NCI-H226 (cell line): ENCODE results near the gene CLCA1.

Source experiments
- DNase-seq: peaks from one replicate; pipeline ENCODE4 v3.0.0-alpha.2; 2015

CLCA1 gene

GRCh38 chr1:86468501-86468977 lies at the start of gene CLCA1:
Gene CLCA1 (plus strand): TSS chr1:86468927. CDS start chr1:86468972, 45 bp downstream.
- DNase-seq: no peak

DNA sequence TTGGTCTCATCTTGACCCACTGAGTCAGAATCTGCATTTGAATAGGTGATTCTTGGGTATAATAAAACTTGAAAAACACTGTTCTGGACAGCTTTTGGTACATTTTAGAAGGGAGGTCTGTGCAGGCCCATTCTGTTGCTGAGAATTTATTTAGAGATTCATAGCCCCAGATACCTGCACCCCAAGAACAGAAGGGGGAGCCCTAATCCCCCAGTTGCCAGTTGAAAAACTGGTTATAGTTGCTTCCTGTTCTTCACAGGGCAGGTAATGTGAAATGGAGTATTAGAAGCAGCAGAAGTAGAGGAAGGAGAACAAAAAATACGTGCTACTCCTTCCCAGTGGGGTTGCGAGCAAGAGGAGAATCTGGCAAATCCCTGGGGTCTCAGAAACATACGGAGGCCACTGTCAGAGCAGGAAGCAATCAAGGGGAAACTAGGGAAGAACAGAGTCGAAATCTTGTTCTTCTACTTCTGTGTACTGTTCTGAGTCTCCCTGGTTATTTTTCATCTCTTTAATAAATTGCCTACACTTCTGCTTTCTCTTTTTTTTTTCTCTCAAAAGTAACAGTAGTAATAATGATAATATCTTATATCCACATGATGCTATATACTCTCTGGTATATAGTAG lies 49.3 kb upstream of the CLCA1 start:
- no peak for DNase-seq

- DNase-seq: no peak
Measured at GRCh38 chr1:86421601-86422280, 47.0 kb upstream of the CLCA1 start.

DNA sequence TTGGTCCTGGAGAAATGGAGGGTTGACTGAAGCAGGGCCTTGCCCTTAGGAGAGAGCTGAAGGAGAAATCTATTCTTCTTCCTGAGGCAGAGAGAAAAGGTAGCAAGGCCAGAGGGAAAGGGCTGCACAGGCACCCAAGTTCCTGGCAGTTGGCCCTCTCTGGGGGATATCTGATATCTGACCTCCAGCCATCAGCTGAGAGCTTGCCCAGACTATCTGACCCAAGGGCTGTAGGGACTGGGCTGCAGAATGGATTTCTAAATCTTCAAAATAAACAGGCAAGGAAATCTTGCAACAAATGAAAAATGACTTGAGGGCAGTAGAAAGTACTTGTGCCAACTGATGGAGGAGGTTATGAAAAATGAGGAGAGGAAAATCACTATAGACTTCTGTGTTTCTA lies 45.3 kb upstream of the CLCA1 start:
- peak; percentile 30 for DNase-seq

- no peak for DNase-seq
Measured at GRCh38 chr1:86423873-86424272, 44.9 kb upstream of the CLCA1 start, which contains the start of gene CLCA2. Gene CLCA2 (plus strand): TSS chr1:86424171. CDS start chr1:86424248, 77 bp downstream.

- no peak for DNase-seq
Measured at GRCh38 chr1:86429122-86429725, 39.5 kb upstream of the CLCA1 start.

- DNase-seq: peak; percentile 95
Measured at GRCh38 chr1:86429835-86430234, 38.9 kb upstream of the CLCA1 start.

GRCh38 chr1:86430376-86430775 lies 38.4 kb upstream of the CLCA1 start:
- DNase-seq: no peak

- DNase-seq: no peak
Measured at GRCh38 chr1:86434059-86434458, 34.7 kb upstream of the CLCA1 start.

GRCh38 chr1:86435327-86435726 lies 33.4 kb upstream of the CLCA1 start:
- no peak for DNase-seq

GRCh38 chr1:86436041-86436440 lies 32.7 kb upstream of the CLCA1 start:
- no peak for DNase-seq

- DNase-seq: no peak
Measured at GRCh38 chr1:86441581-86441980, 27.1 kb upstream of the CLCA1 start.

DNA sequence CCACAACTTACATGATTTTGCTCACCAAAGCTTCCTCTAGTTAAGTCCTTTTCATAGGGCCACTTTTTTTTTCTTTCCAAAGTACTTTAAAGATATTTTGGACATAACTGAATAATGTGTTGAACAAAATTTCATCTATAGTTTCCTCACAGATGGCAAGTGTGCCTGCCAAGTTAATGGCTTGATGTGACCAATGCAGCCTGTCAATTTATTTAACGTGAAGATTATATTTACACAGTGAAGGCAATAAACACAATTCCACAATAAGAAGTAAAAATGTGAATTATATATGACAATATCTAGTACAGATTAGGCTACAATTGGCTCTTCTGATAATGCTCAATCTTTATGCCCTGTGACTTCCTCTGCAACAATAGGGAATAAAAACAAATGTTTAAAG lies 26.7 kb upstream of the CLCA1 start:
- DNase-seq: no peak

GRCh38 chr1:86445919-86446318 lies 22.8 kb upstream of the CLCA1 start:
- no peak for DNase-seq

GRCh38 chr1:86447198-86447790 lies 21.4 kb upstream of the CLCA1 start:
- no peak for DNase-seq

DNA sequence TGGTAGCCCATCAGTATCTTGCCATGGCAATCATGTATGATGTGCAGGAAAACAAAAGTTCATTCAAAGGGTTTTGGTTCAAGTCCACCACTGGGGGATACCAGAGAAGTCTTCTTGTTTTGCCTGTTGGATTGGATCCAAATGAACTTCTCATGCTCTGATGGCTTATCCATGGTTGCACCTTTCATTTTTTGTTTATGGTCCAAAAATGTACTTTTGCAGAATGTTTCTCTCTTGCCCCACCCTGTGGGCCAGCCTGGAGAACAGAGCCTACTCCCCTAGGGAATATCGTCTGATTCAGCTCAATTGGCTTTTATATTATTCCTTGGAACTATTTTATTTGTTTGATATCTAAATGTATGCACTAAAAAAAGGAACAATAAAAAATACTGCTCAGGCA lies 20.1 kb upstream of the CLCA1 start:
- no peak for DNase-seq

DNA sequence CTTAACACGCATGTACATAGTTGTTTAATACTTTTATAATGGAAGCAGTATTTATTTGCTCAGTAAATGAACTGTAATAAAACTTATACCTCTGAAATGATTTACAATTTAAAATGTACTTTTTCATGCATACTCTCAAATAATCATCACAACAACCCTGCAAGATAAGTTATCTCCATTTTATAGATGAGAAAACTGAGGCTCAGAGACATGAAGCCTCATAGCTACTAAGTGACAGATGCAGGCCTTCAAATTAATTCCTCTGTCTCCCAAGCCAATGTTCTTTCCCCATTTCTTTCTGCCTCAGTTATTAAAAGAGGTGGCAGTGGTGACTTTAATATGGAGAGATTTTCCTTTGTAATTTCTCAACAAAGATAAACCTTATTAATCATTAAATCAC lies 19.6 kb upstream of the CLCA1 start:
- DNase-seq: no peak

- no peak for DNase-seq
Measured at GRCh38 chr1:86450847-86451246, 17.9 kb upstream of the CLCA1 start.

DNA sequence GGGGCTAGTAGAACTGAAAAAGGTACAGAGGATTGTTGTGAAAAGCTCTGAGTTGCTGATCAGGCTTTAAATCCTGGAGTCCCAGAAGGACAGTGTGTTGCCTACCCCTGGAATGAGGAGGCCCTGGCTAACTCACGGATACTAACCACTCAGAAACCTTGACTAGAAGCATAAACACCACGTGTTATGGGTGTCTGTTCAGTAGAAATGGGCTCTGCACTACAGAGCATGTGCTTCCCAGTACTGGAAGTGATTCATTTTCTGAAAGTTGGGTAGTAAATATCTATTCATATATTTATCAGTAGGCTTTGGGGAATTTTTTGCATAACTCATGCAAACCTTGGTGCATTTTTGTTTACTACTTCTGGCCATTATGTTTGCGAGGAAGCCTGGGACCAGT lies 15.1 kb upstream of the CLCA1 start:
- DNase-seq: no peak

DNA sequence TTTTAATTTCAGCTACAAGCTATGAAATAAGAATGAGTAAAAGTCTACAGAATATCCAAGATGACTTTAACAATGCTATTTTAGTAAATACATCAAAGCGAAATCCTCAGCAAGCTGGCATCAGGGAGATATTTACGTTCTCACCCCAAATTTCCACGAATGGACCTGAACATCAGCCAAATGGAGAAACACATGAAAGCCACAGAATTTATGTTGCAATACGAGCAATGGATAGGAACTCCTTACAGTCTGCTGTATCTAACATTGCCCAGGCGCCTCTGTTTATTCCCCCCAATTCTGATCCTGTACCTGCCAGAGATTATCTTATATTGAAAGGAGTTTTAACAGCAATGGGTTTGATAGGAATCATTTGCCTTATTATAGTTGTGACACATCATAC lies 13.7 kb upstream of the CLCA1 start:
- no peak for DNase-seq

DNA sequence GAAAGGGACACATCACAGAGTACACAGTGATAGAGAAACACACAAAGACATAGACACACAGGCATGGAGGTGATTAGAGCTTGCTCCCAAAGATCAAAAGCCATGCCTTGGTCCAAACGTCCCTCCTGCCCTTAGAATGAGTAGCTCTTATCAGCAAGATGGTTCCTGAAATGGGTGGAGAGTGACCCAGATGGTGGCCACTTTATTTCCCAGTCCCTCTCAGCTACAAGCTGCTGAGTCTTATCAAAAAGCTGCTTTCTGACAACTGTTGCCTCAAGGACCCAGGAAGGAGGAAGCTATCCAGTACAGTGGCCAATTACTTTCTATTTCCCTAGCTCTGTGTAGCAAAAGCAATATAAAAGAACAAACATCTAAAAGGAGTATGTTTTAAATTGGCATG lies 7.7 kb upstream of the CLCA1 start:
- no peak for DNase-seq

DNA sequence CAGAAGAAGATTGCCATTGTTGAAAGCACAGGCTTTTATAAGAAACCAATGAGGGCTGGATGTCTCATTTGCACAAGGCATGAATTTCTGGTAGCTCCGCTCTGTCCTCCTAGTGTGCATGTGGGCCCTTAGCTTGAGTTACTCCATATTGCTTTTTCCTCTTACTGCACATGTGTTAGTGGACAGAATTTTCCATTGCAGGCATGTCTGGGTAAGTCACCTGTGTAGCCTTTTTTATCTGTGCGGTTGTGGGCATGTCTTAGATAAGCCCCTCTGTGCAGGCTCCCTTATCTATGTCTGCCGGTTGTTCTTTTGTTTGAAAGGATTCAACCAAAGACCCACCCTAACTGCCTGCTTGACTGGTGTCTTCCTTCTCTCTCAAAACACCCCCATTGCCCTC lies 7.2 kb upstream of the CLCA1 start:
- DNase-seq: no peak

DNA sequence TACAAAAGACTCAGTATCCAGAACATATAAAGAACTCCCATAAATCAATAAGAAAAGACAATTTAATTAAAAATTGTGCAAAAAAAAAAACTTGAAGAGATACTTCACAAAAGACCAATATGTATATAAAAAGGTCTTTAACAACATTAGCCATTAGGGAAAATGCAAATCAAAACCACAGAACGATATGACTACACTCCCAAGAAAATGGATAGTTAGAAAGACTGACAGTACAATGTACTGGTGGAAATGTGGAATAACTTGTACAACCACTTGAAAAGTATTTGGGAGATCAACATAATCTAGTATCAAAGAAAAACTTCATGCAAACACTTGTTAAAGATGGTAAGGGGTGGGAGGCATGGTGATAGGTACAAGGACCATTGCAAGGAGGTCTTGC lies 3.9 kb upstream of the CLCA1 start:
- no peak for DNase-seq
